WTC11 (cell line): Measurements from ENCODE around the gene PDZD2. TPM values are rescaled to one million over a fixed set of nuclear protein-coding genes. Genes with fewer than 3 reads are reported as not detected.

Source experiments
- ATAC-seq: fragments of 200-7000 bp; cut with Tn5 transposase; 2 replicates; pipeline ENCODE4 v1.10.0; 2021; ENCODE audit warnings: mild to moderate bottlenecking, moderate library complexity
- CTCF ChIA-PET: fragments of 300-600 bp; sonication (Branson Sonifier 250); formaldehyde crosslinking; loops from one replicate; lab custom pipeline; 2021; ENCODE audit warnings: antibody characterized with exemption; lab: Charles Lee
- POLR2A ChIA-PET: fragments of 350-600 bp; sonication (Branson Sonifier 250); formaldehyde crosslinking; loops from one replicate; lab custom pipeline; 2021; ENCODE audit warnings: antibody characterized with exemption; lab: Charles Lee
- DNase-seq: peaks from one replicate; pipeline ENCODE4 v3.0.0; 2021; ENCODE audit warnings: low spot score
- H3K27ac Mint-ChIP-seq: 2 replicates; pipeline ENCODE4 v1.8.0; 2021; ENCODE audit warnings: mixed read lengths
- H3K27me3 Mint-ChIP-seq: 2 replicates; pipeline ENCODE4 v1.8.0; 2021; ENCODE audit warnings: low read depth, mild to moderate bottlenecking, moderate library complexity, mixed read lengths
- H3K36me3 Mint-ChIP-seq: 2 replicates; pipeline ENCODE4 v1.8.0; 2021; ENCODE audit warnings: mixed read lengths
- H3K4me1 Mint-ChIP-seq: 2 replicates; pipeline ENCODE4 v1.8.0; 2022; ENCODE audit warnings: mixed read lengths
- H3K4me3 Mint-ChIP-seq: 2 replicates; pipeline ENCODE4 v1.8.0; 2021; ENCODE audit warnings: mild to moderate bottlenecking, moderate library complexity, mixed read lengths
- H3K9me3 Mint-ChIP-seq: 2 replicates; pipeline ENCODE4 v1.8.0; 2021; ENCODE audit warnings: mixed read lengths
- AFF4 ChIP-seq: sonication (generic); formaldehyde crosslinking; IDR thresholded peaks from 2 replicates; pipeline ENCODE4 v1.8.1; 2023; ENCODE audit warnings: mild to moderate bottlenecking, missing genetic modification reagents, borderline replicate concordance
- CREB1 ChIP-seq: sonication (generic); formaldehyde crosslinking; IDR thresholded peaks from 2 replicates; pipeline ENCODE4 v1.8.0; 2023; ENCODE audit warnings: mild to moderate bottlenecking, missing genetic modification reagents
- FOXP4 ChIP-seq: sonication (generic); formaldehyde crosslinking; IDR thresholded peaks from 2 replicates; pipeline ENCODE4 v1.8.0; 2022; ENCODE audit warnings: mild to moderate bottlenecking, missing genetic modification reagents
- HMGXB4 ChIP-seq: sonication (generic); formaldehyde crosslinking; IDR thresholded peaks from 2 replicates; pipeline ENCODE4 v1.8.1; 2023; ENCODE audit warnings: mild to moderate bottlenecking, moderate library complexity, missing genetic modification reagents
- IRF1 ChIP-seq: sonication (generic); formaldehyde crosslinking; IDR thresholded peaks from 2 replicates; pipeline ENCODE4 v1.8.0; 2023; ENCODE audit warnings: missing genetic modification reagents
- NFYB ChIP-seq: sonication (generic); formaldehyde crosslinking; conservative IDR thresholded peaks from 2 replicates; pipeline ENCODE4 v1.8.0; 2022; ENCODE audit warnings: low read depth, missing genetic modification reagents
- NR2C2 ChIP-seq: sonication (generic); formaldehyde crosslinking; IDR thresholded peaks from 2 replicates; pipeline ENCODE4 v1.8.0; 2022; ENCODE audit warnings: mild to moderate bottlenecking, missing genetic modification reagents
- OVOL2 ChIP-seq: fragments of 250-450 bp; sonication (Bioruptor Pico); IDR thresholded peaks from 2 replicates; pipeline ENCODE4 v1.9.0; 2021; ENCODE audit warnings: mild to moderate bottlenecking, borderline replicate concordance
- PRDM15 ChIP-seq: sonication (generic); formaldehyde crosslinking; IDR thresholded peaks from 2 replicates; pipeline ENCODE4 v1.8.0; 2022; ENCODE audit warnings: missing genetic modification reagents
- SMAD4 ChIP-seq: sonication (generic); formaldehyde crosslinking; IDR thresholded peaks from 2 replicates; pipeline ENCODE4 v1.8.0; 2022; ENCODE audit warnings: mild to moderate bottlenecking, missing genetic modification reagents
- USF2 ChIP-seq: sonication (generic); formaldehyde crosslinking; IDR thresholded peaks from 2 replicates; pipeline ENCODE4 v1.8.1; 2023; ENCODE audit warnings: mild to moderate bottlenecking, missing genetic modification reagents, moderate library complexity
- ZBTB21 ChIP-seq: sonication (generic); formaldehyde crosslinking; IDR thresholded peaks from 2 replicates; pipeline ENCODE4 v1.8.1; 2023; ENCODE audit warnings: mild to moderate bottlenecking, missing genetic modification reagents, borderline replicate concordance
- ZNF232 ChIP-seq: sonication (generic); formaldehyde crosslinking; IDR thresholded peaks from 2 replicates; pipeline ENCODE4 v1.8.0; 2022; ENCODE audit warnings: mild to moderate bottlenecking, missing genetic modification reagents
- ZNF263 ChIP-seq: sonication (generic); formaldehyde crosslinking; IDR thresholded peaks from 2 replicates; pipeline ENCODE4 v1.8.1; 2022; ENCODE audit warnings: low read depth, mild to moderate bottlenecking, moderate library complexity, missing genetic modification reagents
- ZNF532 ChIP-seq: fragments of 250-450 bp; sonication (Bioruptor Pico); IDR thresholded peaks from 2 replicates; pipeline ENCODE4 v1.9.0; 2021; ENCODE audit warnings: mild to moderate bottlenecking, borderline replicate concordance
- total RNA-seq: library from RNA; stranded (reverse); gene quantifications from 3 replicates; pipeline ENCODE4 v1.2.3, GENCODE V29; 2021

The PDZD2 gene
- total RNA-seq, 1 experiment from 2014 or later, result 11.4 TPM

GRCh38 chr5:31886206-31886605, 247.3 kb downstream of the PDZD2 start (continued):
- TF ChIP-seq AFF4 (CRISPR knock-in tag) (no peak), ZNF263 (no peak), OVOL2 (CRISPR knock-in tag) (no peak), USF2 (no peak), IRF1 (no peak), ZNF532 (CRISPR knock-in tag) (no peak)

- Mint-ChIP-seq H3K27ac (no peak overlapping the region), H3K4me3 (no peak overlapping the region), H3K4me1 (peaks cover 41% of the 10 kb centered on the region), H3K27me3 (peaks cover 13% of the 10 kb centered on the region), H3K36me3 (no peaks in the 10 kb centered on the region), H3K9me3 (no peaks in the 10 kb centered on the region)
- ATAC-seq, result no peak
- POLR2A ChIA-PET, result no interaction called here
- DNase-seq, result no peak
- TF ChIP-seq NR2C2 (CRISPR knock-in tag) (no peak), HMGXB4 (no peak), CREB1 (CRISPR knock-in tag) (no peak), ZNF232 (CRISPR knock-in tag) (no peak), SMAD4 (no peak), PRDM15 (CRISPR knock-in tag) (no peak), FOXP4 (CRISPR knock-in tag) (no peak), NFYB (CRISPR knock-in tag) (no peak), ZBTB21 (CRISPR knock-in tag) (no peak)
- CTCF ChIA-PET, result no interaction called here
These were observed 248.6 kb downstream of the PDZD2 start for GRCh38 chr5:31887556-31887955.
